Stimulated activated CD8-positive, alpha-beta memory T cell treated with anti-CD3 and anti-CD28 coated beads, Interleukin-7, amount 100 ng/mL, for 4 hours (primary cell): ENCODE measurements around the gene SBK2.
A peak's percentile ranks its signal among the peaks of the same experiment; 100 is the strongest.

ENCODE experiments used
- DNase-seq, 2 donors: peaks; one replicate each; pipeline ENCODE4 v3.0.0-alpha.2; 2020; ENCODE audit warnings: low read depth in 2 of 2

Gene SBK2

DNA sequence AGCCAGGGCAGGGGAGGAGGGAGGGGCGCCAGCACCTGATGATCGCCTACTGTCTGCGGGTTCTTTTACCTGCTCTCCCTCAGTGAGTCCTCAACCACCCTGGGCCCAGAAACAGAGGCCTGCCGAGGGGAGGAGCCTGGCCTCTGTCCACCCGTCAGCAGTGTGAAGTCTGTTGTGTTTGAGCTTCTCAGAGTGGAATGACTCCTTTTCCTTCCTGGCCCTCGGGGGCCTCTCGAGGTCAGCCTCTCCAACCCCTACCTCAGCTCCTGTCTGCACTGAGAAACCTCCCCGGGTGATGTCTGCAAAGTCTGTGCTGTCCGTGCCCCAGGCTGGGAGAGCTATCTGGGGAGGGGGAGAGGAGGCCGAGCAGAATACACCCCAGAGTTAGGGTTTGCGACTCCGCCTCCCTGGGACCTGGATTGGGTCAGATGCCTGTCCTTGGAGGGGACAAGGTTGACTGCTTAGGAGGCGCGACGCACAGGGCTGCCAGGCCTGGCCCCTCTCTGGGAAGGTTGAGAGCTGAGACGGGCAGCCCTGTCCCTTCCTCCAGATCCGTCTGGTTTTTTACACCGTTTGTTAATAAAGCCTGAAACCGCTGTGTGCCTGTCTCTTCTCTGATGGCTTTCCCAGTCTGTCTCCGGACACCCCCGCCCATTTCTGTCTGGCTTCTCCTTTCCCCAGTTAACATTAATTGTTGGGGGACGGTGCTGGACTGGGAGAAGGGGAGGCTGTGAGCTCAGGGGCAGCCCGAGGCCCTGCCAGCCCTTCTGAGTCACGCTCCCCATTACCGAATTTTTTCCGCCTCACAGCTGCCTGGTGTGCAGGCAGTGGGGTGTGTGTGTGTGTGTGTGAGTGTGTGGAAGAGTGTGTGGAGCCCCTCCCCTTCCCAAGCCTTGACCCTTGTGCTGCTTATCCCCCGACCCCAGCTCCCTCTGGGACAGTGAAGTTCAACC, 49.7 kb downstream of the SBK2 start:
- peak; percentile 17 to 42 for DNase-seq

DNA sequence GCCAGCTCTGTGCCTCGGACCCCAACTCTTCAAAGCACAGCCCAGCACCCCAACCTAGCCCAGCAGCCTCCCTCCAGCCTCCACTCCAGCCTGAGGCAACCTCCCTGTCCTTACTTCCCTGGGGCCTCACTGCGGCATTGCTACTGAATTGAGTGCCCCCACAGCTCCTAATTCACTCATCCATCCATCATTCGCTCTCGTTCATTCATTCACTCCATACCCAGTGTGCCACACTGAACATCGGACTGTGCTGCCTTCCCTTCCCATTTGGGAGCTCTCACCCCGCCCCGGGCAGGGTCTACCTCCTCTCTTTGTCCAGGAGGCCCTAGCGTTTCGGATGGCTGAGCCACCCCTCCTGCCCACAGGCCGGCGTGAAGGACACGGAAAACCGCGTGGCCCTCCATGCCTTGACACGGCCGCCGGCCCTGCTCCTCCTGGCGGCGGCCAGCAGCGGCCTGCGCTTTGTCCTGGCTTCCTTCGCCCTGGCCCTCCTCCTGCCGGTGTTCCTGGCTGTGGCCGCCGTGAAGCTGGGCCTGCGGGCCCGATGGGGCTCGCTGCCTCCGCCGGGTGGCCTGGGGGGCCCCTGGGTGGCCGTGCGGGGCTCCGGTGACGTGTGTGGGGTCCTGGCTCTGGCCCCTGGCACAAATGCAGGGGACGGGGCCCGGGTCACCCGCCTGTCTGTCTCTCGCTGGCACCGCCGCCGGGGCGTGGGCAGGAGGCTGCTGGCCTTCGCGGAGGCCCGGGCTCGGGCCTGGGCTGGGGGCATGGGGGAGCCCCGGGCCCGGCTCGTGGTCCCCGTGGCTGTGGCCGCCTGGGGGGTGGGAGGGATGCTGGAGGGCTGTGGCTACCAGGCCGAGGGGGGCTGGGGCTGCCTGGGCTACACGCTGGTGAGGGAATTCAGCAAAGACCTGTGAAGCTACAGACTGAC, 50.6 kb downstream of the SBK2 start:
- DNase-seq: no peak

DNA sequence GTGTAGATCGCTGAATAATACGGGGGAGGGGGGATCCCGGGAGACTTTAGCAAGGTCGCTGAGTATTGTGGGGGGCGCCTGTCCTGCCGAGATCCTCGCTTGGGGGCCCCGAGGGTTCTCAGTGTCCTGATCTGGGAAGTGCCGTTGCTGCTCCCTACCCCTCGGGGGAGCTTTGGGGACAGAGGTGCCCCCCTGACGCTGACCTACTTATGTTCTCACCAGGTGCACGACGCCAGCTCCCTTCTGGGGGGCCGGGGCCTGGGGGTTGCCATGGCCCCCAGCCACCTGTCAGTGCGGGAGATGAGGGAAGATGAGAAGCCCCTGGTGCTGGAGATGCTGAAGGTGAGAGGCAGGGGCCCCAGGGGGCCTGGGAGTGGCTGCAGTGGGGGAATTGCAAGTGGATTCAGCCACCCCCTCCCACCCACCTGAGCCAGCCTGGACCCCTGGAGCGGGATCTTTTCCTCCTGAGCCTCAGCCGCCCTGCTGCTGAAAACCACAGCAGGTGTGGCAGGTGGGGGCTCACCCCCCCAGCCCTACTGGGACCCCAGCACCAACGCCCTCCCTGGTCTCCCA, 51.4 kb downstream of the SBK2 start:
- DNase-seq: no peak

DNA sequence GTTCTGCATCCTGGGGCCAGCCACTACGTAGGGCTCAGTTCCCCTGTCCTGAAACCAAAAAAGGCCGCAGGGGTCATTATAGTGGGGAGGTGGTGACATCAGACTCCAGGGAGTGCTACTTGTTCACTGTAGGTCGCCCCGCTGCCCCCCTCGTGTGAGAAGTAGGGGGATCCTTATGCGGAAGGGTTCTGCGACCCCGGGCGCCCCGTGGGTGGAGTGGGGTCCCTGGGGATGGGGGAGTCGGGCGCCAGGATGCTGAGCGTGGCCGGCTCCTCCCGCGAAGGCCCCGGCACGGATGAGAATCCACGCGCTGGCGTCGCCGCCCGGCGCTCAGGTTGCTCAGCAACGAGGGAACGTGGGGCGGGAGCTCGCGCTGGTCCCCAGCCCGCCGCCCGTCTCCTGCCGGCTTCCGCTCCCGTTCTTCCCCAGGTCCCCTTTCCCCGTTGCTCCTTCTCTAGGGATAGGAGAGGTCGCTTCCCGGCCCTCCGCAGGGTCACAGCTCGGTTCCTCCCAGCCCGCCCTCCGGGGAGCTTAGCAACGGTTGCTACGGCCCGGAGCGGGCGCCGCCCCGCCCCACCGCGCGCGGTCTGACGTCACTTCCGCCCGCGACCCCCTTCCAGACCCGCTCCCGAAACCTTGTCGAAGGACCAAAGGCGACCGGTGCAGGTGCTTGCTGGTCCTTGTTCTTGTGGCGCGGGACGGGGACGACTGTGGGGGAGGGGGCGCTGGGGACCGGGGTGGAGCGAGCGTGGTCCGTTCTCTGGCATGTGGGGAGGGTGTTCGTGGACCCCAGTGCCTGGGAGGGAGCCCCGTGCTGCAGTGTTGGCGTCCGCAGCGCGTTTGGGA, 52.1 kb downstream of the SBK2 start, which contains the start of gene NAT14:
Gene NAT14, plus strand, starts transcription at position 596 of the 846 bp plus-strand sequence. CDS start 521 bp downstream, outside the sequence.
- DNase-seq: peak; percentile 10 to 47

DNA sequence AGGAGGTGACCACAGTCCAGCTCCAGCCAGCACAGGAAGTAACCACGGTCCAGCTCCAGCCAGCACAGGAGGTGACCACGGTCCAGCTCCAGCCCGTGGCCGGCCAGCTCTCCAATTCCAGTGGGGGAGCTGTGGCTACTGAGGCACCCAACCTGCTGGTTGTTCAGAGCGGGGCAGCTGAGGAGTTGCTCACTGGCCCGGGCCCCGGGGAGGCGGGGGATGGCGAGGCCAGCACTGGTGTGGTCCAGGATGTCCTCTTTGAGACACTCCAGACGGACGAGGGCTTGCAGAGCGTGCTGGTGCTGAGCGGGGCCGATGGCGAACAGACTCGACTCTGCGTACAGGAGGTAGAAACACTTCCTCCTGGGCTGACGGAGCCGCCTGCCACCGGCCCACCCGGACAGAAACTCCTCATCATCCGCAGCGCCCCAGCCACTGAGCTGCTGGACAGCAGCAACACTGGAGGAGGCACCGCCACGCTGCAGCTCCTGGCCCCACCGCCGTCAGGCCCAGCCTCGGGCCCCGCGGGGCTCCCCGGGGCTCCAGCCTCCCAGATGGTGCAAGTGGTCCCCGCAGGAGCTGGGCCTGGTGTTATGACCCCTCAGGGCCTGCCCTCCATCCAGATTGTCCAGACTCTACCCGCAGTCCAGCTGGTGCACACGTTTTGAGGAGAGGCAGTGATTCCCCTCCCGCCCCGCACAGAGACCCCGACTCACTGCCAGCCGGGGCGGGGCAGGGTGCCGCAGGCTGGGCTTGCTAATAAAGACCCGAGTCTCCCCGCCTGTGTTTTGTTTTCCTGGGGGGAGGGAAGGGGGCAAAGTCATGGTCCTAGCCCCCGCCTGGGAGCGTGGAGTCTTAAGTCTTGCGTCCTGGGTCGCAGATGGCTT, 53.0 kb downstream of the SBK2 start:
- DNase-seq: no peak

DNA sequence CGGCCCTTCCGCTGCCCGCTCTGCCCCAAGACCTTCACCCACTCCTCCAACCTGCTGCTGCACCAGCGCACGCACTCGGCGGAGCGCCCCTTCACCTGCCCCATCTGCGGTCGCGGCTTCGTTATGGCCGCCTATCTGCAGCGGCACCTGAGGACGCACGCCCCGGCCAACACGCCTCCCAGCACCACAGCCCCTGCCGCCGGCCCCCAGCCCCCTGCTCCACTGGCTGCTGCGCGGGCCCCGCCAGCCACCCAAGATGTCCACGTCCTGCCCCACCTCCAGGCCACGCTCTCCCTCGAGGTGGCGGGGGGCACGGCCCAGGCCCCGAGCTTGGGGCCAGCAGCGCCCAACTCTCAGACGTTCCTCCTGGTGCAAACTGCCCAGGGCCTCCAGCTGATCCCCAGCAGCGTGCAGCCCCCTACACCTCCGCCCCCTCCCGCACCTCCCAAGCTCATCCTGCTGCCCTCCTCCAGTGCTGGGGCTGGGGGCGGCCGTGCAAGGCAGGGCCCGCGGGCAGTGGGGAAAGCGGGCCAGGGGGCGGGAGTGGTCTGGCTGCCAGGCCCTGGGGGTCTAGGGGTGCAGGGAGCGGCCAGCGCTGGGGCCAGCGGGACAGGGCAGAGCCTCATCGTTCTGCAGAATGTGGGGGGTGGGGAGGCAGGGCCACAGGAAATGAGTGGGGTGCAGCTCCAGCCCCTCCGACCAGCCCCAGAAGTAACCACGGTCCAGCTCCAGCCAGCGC, 53.8 kb downstream of the SBK2 start:
- DNase-seq: no peak

DNA sequence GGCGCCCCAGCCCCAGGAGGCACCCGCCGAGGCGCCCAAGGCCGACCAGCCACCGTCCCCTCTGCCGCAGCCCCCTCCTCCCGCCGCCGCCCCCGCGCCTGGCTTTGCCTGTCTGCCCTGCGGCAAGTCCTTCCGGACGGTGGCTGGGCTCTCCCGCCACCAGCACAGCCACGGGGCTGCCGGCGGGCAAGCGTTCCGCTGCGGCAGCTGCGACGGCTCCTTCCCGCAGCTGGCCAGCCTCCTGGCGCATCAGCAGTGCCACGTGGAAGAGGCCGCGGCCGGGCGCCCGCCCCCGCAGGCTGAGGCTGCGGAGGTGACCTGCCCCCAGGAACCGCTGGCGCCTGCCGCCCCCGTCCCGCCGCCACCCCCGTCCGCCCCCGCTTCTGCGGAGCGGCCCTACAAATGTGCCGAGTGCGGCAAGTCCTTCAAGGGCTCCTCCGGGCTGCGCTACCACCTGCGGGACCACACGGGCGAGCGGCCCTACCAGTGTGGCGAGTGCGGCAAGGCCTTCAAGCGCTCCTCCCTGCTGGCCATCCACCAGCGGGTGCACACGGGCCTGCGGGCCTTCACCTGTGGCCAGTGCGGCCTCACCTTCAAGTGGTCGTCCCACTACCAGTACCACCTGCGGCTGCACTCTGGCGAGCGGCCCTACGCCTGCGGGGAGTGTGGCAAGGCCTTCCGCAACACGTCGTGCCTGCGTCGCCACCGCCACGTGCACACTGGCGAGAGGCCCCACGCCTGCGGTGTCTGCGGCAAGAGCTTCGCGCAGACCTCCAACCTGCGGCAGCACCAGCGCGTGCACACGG, 54.6 kb downstream of the SBK2 start:
- no peak for DNase-seq

DNA sequence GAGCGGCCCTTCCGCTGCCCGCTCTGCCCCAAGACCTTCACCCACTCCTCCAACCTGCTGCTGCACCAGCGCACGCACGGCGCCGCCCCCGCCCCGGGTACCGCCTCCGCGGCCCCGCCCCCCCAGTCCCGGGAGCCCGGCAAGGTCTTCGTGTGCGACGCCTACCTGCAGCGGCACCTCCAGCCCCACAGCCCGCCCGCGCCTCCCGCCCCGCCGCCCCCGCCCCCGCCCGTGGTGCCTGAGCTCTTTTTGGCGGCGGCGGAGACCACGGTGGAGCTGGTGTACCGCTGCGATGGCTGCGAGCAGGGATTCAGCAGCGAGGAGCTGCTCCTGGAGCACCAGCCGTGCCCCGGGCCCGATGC, 55.2 kb downstream of the SBK2 start:
- DNase-seq: no peak

DNA sequence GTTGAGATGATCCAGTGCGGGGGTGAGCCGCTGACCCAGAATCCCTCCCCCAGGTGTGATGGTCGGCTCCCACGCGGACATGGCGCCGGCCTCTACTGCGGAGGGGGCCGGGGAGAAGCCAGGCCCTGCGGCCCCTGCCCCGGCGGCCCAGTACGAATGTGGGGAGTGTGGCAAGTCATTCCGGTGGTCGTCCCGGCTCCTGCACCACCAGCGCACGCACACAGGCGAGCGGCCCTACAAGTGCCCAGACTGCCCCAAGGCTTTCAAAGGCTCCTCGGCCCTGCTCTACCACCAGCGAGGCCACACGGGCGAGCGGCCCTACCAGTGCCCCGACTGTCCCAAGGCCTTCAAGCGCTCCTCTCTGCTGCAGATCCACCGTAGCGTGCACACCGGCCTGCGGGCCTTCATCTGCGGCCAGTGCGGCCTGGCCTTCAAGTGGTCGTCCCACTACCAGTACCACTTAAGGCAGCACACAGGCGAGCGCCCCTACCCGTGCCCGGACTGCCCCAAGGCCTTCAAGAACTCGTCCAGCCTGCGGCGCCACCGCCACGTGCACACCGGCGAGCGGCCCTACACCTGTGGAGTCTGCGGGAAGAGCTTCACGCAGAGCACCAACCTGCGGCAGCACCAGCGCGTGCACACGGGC, 55.7 kb downstream of the SBK2 start:
- no peak for DNase-seq

DNA sequence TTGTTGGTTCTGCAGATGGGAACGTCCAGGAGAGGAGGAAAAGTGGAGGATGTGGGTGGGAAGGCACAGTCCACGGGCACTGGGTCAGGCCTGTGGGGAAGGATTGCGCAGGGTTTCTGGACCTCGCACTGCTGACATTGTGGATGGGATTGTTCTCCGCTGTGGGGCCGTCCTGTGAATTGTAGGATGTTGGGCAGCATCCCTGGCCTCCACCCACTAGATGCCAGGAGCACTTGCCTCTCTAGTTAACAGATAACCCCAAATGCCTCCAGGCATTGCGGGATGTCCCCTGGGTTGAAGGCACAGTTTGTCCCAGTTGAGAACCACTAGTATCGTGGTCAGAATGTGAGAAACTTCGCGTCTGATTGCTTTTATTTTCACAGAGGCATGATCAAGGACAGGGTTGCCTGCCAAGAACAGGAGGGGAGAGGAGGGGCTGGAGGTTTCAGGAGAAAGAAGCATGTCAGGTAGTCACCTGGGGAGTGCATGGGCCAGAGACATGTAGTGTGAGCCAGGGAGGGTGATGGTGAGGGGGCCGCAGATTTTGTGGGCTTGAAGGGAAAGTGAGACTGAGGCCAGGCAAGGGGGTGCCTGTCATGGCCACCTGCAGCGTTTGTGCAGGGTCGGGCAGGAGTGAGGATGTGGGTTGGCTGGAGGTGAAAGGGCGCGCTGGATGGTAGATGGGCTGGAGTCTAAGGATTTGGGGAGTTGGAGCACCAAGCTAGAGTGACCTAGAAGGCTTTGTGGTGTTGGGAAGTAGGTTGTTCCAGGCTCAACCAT, 57.3 kb downstream of the SBK2 start:
- no peak for DNase-seq

DNA sequence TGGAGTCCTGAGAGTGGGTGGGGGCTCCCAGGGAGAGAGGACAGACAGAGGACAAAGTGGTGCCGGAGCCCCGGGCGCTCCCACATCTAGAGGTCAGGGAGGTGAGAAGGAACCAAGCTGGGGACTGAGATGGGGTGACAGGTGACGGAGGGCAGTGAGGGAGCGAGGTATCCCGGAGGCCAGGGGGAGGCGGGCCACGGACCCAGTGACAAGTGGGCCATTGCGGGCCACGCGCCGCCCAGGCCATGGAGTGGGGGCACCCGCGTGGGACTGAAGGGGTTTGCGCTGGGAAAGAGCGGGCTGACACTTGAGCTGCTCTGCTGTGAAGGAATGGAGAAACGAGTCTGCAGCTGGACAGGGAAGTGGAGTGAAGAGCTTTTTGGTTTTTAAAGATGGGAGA, 57.9 kb downstream of the SBK2 start:
- no peak for DNase-seq
